ENCODE measurements around the gene CHRDL1.
"Not testable (repeated sequence)": the region's sequence is repeated elsewhere in the genome, so short reads cannot be mapped to it uniquely, and the experiment has no call there.

Gene CHRDL1

DNA sequence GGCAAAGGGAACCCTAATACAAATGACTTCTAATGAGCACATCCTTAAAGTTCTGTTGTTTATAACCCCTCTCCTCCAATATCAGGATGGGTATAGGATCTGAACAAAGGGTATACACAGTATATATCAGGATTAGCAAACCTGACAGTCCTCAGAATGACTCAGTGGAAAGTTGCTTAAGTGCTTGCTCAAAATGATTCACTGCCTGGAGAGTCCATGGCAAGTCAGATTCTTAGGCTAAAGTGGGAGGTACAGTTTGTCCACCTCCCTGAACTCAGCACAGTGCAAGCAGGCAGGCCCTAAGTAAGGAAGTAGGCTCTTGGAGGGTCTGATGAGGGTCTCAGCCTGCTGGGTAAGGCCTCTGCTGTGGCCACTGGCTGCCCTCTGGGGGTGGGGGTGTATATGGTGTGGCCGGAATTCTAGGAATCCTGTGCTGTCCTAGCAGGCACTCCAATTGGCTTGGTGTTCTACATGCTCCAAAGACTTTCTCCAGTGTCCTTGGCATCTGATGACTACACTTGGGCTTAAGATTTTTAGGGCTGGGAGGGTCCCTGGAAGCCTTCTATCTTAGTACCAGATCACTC lies 54.3 kb downstream of the CHRDL1 start:
- DNase-seq, result no peak

DNA sequence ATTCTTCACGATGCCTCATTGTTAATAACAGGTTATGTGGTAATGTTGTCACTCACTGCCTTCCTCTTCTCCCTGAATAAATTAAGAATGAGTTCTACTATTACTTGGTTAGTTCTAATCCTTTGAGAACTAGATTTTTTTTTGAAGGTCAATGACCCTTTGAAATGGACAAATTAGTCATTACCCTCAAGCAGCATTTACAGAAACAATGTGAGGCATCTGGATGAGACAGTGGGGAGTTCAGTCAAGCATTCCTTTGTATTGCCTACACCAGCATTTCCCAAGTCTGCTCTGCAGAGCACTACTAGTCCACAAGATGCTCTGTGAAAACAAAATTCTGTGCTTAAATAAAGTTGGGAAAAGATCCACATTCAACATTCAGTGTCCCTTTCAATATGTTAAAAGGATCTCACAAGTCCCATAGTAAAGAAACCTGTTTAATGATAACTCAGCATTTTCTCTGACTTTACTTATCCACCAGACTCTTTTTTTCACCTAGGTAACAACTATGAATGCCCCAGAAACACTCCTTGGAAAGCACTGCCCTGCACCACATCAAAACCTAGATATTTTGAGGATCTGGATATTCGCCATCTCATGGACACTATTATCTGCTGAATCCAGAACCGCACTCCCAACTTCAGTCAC lies 60.6 kb downstream of the CHRDL1 start:
- DNase-seq, result no peak

DNA sequence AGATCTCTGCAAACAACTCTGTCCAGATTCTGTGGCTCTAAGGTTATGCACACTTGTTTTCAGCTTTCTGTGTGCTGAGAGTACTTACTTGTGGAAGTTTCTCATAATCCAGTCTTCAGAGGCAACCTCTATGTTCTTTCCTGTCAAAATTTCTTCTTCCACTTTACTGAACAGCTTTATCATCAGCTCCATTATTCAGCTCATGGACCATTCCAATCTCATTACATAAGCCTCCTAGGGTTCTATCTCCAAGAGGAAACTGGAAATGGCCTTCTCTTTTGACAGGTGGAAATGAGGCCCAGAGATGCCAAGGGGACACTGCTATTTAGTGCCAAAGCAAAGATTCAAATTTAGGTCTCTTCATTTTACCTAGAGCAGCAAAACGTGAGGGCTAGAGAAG lies 61.3 kb downstream of the CHRDL1 start:
- no peak for DNase-seq

DNA sequence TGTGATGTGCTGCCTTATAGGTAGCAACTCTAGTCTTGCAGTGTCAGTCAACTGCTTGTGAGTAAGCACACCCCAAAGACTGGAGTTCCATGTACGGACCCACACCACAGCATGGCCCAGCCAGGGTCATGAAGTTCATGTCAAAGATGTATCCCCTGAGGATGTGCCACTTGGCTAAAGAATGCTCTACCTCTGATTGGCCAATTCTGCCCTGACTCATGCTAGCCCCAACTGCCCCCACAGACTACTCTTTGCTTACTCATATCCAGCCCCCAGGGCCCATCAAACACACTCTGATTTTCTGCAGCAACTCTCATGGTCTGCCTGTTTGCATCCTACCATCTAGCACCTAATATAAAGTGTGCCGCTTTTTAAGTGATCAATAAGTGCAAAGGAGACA lies 62.5 kb downstream of the CHRDL1 start:
- DNase-seq, result no peak

DNA sequence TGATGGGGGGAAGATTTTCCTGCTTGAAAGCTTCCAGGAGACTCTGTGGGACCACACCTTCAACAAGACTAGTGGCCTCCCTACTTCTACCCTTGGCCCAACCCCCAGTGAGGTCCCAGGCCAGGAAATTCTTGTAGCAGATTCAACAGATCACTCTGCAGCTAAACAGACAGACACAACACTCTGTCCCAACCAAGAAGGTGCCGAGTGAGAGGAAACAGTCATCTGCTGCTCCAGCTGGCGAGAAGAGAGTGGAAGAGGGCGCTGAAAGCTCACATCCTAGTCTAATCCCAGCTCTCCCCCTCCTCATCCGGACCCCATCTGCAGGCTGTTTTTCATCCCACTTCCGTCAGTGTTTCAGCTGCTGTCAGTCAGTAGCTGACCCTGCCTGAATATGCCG lies 63.4 kb downstream of the CHRDL1 start:
- no peak for DNase-seq

DNA sequence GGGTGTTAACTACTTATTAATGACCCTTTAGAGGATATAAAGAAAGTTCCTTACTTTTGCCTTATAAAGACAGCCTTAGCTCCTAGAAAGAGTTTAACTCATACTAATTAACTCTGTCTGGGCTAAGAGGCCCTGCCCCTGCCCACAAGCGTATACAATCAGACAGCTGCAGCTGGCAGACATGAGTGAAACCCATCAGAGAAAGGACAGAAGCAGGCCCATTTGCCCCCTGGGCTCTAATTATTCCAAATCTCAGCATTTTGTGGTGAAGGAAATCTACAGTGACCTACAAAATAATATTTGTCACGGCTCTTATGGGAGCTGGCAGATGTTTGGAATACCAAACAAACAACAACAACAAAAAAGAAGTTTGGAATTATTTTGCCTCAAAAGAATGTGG lies 71.8 kb downstream of the CHRDL1 start:
- no peak for DNase-seq

DNA sequence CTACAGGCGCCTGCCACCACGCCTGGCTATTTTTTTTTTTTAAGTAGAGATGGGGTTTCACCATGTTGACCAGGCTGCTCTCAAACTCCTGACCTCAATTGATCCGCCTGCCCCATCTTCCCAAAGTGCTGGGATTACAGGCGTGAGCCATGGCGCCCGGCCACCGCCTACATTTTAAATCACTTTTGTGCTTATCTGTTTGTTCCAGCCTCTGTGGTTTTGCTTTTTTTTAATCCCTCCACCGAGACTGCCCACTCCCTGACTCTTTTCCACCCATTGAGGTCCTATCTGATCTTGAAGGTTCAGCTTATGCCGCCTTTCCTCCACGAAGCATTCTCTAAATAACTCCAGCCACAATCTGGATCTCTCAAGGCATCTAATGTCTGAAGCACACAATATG lies 73.5 kb downstream of the CHRDL1 start:
- DNase-seq, result no peak

DNA sequence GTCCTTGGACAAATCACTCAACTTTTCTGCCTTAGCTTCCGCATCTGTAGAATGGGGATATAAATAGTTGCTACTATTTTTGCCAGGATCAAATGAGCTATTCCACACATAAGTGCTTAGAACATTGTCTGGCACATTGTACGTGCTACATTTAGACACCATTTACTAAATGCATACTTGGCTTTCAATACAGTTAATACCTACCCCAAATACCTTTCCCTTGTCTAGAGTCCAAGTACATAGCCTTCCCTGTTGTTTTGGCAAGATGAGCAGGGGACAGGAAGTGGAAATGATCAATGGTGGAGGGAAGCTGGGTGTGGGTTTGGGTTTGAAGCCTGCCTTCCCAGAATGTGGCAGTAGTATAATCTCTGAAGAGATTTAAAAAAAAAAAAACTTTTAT lies 82.0 kb downstream of the CHRDL1 start:
- DNase-seq, result no peak

DNA sequence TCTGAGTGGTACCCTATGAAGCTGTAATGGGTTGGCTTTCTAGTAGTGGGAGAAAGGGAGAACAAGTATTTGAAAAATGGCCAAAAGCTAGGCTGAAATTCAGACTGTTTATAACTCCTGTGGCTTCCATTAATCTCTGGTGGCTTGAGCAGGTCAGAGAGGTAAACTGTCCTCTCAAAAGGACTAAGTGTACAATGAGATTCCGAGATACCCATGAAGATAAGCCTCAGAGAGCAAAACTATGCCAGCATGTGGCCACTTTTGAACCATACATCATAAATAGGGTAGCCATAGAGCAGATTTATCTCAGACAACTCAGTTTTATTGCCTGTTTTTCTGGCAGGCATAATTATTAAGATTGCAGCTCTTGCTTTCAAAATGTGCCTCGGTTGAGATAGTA lies 89.2 kb downstream of the CHRDL1 start:
- DNase-seq, result no peak

DNA sequence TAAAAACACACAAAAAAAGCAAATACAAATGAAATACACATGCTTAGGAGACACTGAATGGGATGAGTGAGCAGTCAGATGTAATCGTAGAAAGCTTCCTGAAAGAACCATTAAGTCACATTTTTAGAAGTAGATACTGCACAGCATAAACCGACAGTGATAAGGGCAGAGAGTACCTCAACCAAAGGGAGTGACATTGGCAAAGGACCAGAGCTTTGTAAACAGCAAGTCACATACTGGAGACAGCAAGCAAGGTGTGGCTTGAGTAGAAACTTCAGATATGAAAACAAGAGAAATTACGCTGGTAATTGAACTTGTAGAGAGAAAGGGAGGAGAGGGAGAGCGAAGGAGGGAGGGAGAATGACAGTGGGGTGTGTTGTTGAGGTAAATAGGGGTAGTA lies 92.0 kb downstream of the CHRDL1 start:
- no peak for DNase-seq

DNA sequence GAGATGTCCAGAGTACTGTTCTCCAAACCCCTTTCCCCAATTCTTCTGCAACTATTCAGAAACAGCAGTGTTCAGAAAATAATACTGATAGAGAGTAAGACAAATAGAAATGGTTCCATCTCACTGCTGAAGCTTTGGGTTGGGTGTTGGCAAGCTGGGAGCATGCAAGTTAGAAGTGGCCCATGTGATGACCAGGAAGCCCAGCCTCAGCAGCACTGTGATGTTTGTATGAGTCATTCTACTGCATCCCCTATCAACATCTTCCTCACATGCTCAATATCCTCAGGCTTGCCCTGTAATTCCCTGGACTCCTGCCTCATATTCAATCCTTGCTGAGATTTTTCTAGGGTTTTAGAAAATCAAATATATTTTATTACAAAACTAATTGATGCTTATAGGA lies 96.5 kb downstream of the CHRDL1 start:
- no peak for DNase-seq

DNA sequence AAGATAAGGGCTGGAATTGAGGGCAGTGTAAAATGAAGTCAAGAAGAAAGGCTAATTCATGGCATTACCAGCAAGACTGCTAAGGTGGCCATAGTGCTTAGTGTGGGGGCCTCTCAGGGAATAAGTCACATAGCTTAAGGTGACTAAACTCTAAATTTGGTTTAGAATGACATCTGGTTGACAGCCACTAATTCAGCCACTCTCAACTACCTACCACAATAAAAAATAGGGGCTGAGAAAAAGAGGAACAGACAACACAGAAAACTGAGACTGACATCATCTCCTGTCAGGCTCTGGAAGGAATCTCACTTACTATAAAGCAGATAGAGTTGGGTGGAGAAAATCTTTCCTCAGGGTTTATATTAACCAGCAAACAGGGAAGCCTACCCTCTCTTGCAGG lies 96.9 kb downstream of the CHRDL1 start:
- DNase-seq, result no peak

DNA sequence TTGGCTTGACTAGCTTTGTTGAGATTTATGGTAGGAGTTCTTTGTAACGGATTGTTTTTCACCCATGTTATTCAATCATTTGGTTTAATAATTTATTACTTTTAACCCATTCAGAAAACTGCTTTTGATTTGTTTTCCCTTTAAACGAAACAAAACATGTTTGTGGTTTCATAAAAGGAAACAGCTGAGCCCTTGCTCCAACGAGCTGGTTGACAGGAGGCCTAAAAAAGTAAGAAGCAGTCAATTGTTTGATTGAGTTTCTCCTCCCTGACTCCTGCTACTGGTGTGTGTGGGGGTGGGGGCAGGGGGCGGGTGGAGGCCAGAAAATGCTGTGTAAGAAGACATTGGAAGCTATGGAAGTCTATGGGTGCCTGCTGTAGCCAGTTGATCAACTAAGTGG lies 102.8 kb downstream of the CHRDL1 start:
- DNase-seq, result no peak

DNA sequence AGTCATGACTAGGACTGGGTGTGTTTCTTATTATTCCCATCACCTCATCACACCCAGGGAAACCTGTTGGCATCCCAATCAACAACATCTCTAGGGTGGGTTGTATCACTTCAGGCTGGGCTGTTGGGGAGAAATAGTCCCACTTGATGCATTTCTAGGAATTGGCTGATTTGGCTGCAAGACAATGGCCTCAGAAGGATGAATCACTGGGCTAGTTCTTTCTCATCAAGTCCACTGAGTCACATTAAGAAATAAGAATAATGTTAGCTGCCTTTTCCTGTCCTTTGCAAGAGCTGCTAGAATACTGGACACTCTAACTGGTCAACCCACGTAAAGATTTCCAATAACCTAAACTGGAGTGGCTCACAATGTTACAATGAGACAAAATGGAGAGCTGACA lies 104.2 kb downstream of the CHRDL1 start:
- no peak for DNase-seq

DNA sequence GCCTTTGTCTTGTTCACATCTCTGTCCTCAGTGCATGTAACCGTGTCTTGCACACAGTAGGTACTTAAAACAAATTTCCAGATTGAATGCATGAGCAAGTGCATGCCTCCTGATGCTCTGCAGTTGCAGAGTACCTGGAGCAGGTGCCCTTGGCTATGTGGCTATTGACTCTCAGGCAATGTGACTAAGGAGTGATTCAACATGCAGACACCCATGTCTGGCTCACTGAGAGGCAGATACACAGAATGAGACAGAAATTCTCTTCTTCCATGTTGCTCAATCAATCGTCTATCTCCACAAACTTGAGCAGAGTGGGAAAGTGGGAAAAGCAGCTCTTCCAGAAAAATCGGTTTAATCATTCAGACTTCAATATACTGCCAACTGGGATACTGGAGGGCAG lies 111.0 kb downstream of the CHRDL1 start:
- no peak for DNase-seq

DNA sequence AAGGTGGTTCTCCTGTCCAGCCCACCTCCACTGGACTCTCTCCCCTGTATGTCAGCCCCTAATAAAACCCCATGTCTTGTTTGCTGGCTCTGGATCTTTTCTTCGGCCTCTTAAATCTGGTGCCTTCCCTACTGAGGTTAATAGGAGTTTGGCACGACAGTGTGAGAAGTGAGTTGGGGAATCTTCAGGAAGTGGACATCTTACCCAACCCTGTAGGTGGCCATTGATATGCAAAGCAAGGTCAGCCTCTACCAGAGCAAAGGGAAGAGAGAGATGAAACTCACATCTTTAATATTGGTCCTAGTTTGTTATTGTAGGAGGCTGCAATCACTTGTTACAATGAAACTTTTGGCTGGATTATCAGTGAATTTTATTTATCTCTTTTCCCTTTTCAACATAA lies 111.7 kb downstream of the CHRDL1 start:
- no peak for DNase-seq

DNA sequence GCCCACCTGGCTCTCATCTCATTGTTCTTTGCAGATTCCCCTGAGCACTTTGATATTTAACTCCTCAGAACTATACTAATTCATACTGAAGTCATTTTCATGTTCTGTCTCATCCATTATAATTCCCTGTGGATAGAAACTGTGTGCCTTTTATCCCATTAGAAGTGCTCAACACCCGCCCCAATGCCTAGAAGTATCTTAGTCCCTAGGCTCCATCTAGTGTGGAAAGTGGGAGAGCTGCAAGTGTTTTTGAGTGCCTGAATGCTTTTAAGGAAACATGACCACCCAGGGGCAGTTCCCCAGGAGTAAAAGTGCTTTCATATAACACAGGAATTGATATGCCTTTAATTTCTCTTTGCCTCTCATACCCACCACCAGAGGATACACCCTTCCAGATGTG lies 117.0 kb downstream of the CHRDL1 start:
- no peak for DNase-seq

DNA sequence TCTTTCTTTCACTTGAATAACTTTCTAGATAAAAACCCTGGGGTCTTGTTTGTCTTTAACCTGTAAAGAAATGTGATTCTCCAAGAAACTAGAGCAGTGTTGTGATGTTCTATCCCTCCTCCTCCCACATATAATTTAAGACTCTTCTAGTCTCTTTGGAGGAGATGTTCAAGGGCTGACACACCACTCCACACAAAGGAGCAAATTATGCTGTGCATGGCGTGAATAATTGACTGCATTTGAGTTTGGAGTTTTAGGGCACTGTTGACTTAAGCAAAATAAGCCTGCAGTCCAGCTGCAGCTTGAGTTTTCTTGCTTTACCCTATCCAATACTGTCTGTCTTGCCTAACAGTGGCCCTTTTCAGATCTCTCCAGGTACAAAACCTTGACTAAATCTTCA lies 119.7 kb downstream of the CHRDL1 start:
- no peak for DNase-seq

DNA sequence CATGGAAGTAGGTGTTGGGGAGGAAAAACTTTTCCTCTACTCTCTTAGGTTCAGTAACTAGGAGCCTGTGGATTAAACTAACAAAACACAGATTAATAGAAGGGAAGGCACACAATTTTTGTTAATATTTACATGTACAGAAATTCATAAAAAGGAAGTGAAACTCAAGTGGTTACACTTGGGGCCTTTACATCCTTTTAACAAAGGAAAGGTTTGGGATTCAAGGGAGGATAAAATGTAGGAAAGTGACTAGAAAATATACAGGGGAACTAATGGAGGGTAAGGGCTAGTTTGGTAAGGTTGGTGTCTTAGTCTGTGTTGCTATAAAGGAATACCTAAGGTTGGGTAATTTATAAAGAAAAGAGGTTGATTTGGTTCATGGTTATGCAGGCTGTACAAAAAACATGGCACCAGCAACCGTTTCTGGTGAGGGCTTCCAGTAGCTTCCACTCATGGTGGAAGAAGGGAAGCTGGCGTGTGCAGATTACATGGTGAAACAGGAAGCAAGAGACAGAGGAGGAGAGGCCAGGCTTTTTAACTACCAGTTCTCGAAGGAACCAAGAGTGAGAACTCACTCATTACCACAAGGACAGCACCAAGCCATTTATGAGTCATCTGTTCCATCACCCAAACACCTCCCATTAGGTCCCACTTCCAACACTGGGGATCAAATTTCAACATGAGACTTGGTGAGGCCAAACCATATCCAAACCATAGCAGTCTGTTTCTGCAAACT lies 124.4 kb downstream of the CHRDL1 start:
- no peak for DNase-seq

DNA sequence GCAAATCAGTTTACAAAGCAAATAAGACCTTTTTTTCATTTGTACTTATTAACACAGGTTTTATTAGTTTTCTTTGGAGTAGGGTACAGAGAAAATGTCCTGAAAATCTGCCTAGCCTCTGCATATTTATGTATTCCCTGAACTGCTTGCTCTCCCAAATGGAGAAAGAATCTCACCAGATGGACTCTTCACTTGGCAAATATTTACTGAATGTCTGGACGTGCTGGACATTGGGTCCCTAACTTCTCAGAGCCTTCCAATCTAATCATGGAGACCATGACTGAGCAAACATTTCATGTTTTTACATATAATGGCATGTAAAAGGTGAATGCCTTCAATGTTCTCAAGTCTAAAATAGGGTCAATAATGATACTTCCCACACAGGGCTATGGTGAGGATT lies 126.0 kb downstream of the CHRDL1 start:
- DNase-seq, result no peak

DNA sequence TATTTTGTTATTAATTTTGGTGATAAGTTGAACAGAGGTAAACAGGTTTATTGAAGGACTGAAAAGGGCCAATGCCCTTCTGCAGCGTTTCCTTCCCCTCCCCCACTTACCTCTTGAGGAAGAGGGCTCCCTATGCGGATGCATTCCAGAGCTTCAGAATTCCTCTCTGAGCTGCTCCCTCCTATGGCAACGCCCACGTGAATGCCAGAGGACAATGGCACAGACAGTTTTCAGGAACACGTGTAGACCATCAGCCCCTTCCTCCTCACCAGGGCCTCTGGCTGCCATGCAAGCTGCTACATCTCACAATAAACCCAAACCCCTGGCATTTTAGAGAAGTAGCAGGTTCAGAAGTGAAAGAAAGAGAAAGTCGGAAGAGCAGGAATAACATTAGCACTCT lies 127.9 kb downstream of the CHRDL1 start:
- no peak for DNase-seq

DNA sequence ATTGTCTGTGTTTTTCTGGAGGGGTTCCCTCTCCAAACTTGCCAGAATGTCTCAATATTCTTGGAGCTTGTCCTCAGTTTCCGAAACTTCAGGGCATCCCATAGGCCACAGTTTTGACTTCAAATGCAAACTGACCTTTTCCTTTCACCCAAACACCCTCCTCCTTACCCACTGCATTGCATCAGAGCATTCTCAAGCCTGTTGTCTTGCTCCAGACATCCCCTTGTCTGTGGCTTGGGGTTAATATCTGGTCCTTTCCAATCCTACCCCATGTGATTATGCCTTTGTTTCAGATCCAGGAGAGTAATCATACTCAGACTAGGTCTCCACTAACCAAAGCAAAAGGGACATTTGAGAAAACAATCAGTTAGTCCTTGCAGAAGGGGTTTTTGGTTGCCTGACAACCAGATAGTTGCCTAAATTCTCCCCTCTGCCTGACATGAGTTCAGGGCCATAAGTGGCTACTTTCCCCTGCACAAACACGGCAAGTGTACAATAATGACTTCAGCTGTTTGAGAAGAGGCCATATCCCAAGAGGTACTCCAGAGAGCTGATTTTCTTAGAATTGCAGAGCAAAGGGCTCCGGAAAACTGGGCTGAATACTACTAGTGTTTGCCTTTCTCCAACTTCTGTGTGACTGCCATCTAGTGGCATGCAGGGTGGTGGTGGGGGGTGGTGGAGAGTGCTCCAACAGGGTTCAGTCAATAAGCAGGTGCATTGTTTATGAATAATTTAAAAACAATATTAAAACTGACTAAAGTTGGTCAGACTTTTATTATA lies 130.2 kb downstream of the CHRDL1 start:
- no peak for DNase-seq

DNA sequence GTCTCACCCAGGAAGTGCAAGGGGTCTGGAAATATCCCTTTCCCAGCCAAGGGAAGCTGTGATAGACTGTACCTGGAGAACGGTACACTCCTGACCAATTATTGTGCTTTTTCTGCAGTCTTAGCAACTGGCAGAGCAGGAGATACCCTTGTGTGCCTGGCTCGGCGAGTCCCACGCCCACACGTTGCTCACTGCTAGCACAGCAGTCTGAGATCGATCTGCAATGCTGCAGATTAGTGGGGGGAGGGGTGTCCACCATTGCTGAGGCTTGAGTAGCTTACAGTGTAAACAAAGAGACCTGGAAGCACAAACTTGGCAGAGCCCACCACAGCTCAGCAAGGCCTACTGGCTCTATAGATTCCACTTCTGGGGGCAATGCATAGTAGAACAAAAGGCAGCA lies 138.5 kb downstream of the CHRDL1 start:
- DNase-seq, result no peak

DNA sequence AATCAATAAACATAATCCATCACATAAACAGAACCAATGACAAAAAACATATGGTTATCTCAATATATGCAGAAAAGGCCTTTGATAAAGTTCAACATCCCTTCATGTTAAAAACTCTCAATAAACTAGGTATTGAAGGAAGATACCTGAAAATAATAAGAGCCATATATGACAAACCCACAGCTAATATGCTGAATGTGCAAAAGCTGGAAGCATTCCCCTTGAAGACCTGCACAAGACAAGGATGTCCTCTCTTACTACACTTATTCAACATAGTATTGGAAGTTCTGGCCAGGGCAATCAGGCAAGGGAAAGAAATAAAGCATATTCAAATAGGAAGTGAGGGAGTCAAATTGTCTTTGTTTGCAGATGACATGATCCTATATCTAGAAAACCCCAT lies 141.3 kb downstream of the CHRDL1 start:
- DNase-seq, result not testable (repeated sequence)
